Measurements from ENCODE around the gene RAB11FIP3. TPM values are rescaled to one million over a fixed set of nuclear protein-coding genes. Genes with fewer than 3 reads are reported as not detected.
A peak's percentile ranks its signal among the peaks of the same experiment; 100 is the strongest.
"Not testable (repeated sequence)": the region's sequence is repeated elsewhere in the genome, so short reads cannot be mapped to it uniquely, and the experiment has no call there.

Gene RAB11FIP3
- total RNA-seq, 1 donor from 2014 or later, result 44.1 TPM

- no peaks in the 10 kb centered on the region for H3K4me1 ChIP-seq
- intact Hi-C loops (cut with DNase I), result no loop called here
- H3K36me3 ChIP-seq, result peaks cover 13% of the 10 kb centered on the region
- H3K4me3 ChIP-seq, result no peak overlapping the region
- no peak overlapping the region for H3K27ac ChIP-seq
- TF ChIP-seq CTCF (IDR thresholded peaks at IDR 0.05), result no peak
- DNase-seq, result no peak
- no peak for ATAC-seq
- no peaks in the 10 kb centered on the region for H3K27me3 ChIP-seq
- no peaks in the 10 kb centered on the region for H3K9me3 ChIP-seq
These were observed 10.9 kb upstream of the RAB11FIP3 start for GRCh38 chr16:414395-415169.

- ATAC-seq; H3K27ac ChIP-seq; H3K9me3 ChIP-seq; H3K4me3 ChIP-seq; H3K27me3 ChIP-seq; DNase-seq; intact Hi-C loops (cut with DNase I); H3K4me1 ChIP-seq: not testable (repeated sequence)
- H3K36me3 ChIP-seq, result peaks cover 13% of the 10 kb centered on the region
These were observed 10.3 kb upstream of the RAB11FIP3 start for GRCh38 chr16:415170-415498.

GRCh38 chr16:422179-422578, 3.3 kb upstream of the RAB11FIP3 start:
- intact Hi-C loops (cut with DNase I); H3K9me3 ChIP-seq; H3K27ac ChIP-seq; ATAC-seq; DNase-seq; H3K36me3 ChIP-seq; H3K27me3 ChIP-seq; H3K4me3 ChIP-seq: not testable (repeated sequence)
- peaks cover 19% of the 10 kb centered on the region for H3K4me1 ChIP-seq

- intact Hi-C loops (cut with DNase I), result no loop called here
- DNase-seq, result no peak
- peaks cover 25% of the 10 kb centered on the region for H3K4me1 ChIP-seq
- H3K9me3 ChIP-seq, result no peaks in the 10 kb centered on the region
- peak overlapping the region; percentile 82 for H3K4me3 ChIP-seq
- H3K27me3 ChIP-seq, result no peaks in the 10 kb centered on the region
- ATAC-seq, result peak; percentile 64
- no peaks in the 10 kb centered on the region for H3K36me3 ChIP-seq
- H3K27ac ChIP-seq, result peak overlapping the region; percentile 92
- no peak for TF ChIP-seq CTCF (IDR thresholded peaks at IDR 0.05)
These were observed 1.3 kb upstream of the RAB11FIP3 start for GRCh38 chr16:424033-424622.

GRCh38 chr16:424623-425081, 797 bp upstream of the RAB11FIP3 start:
- no peak for TF ChIP-seq CTCF (IDR thresholded peaks at IDR 0.05)
- Histone ChIP-seq H3K27ac (peak overlapping the region; percentile 92), H3K27me3 (no peaks in the 10 kb centered on the region), H3K9me3 (no peaks in the 10 kb centered on the region), H3K4me3 (peak overlapping the region; percentile 82), H3K36me3 (no peaks in the 10 kb centered on the region), H3K4me1 (peaks cover 25% of the 10 kb centered on the region)
- intact Hi-C loops (cut with DNase I), result no loop called here
- no peak for DNase-seq
- ATAC-seq, result peak; percentile 40

- Histone ChIP-seq H3K4me1 (peaks cover 25% of the 10 kb centered on the region), H3K4me3 (peak overlapping the region; percentile 82), H3K36me3 (no peaks in the 10 kb centered on the region), H3K27me3 (no peaks in the 10 kb centered on the region), H3K9me3 (no peaks in the 10 kb centered on the region), H3K27ac (peak overlapping the region; percentile 92)
- TF ChIP-seq CTCF (IDR thresholded peaks at IDR 0.05), result no peak
- DNase-seq (no peak), ATAC-seq (peak; percentile 37)
- intact Hi-C loops (cut with DNase I), result no loop called here
These were observed 278 bp downstream of the RAB11FIP3 start for GRCh38 chr16:425740-426114.

Measured in upper lobe of right lung (tissue), 1 donor.